K562 (cell line): ENCODE measurements around the gene COLEC12. TPM values are rescaled to one million over a fixed set of nuclear protein-coding genes. Genes with fewer than 3 reads are reported as not detected.

ENCODE experiments used
- ATAC-seq: fragments of 200-7000 bp; cut with Tn5 transposase; 3 replicates; pipeline ENCODE4 v1.9.1; 2020; ENCODE audit warnings: moderate library complexity
- BruUV-seq: library from RNA; stranded (reverse); fragments of 400-500 nt; replicated peaks from 2 replicates; lab custom pipeline; 2021; lab: Mats Ljungman, UMichigan
- CTCF ChIA-PET: fragments of 300-600 bp; formaldehyde crosslinking; extraction: SDS; loops from one replicate; lab custom pipeline; 2021; ENCODE audit warnings: low intra/inter-chr PET ratio; lab: Yijun Ruan, JAX
- POLR2A ChIA-PET: fragments of 300-600, 350-650 bp; sonication (Branson Sonifier 250); formaldehyde crosslinking; extraction: SDS; loops from one replicate; lab custom pipeline; 2021; ENCODE audit warnings: antibody characterized with exemption, inconsistent platforms; lab: Yijun Ruan, JAX
- DNase-seq, 4 experiments: peaks; one replicate each; pipeline versions ENCODE4 v3.0.0 to v3.0.0-alpha.2; 2011 to 2018; ENCODE audit warnings: low spot score in 3 of 4, mixed read lengths in 3 of 4; ENCODE audit errors: extremely low read depth in 1 of 4
- FAIRE-seq: peaks from 2 replicates; lab custom pipeline; 2011; peaks lifted over from hg19 to GRCh38; lab: Jason Lieb, UNC
- H2AFZ ChIP-seq: 2 replicates; pipeline ENCODE4 v1.6.0; 2011; ENCODE audit warnings: low read depth, low read length, control low read depth, inconsistent platforms
- H3K27ac ChIP-seq: fragments of 200-600 bp; 3 replicates; pipeline ENCODE4 v1.8.0; 2011; ENCODE audit warnings: low read depth, mild to moderate bottlenecking, control low read depth, inconsistent platforms, low read length, moderate library complexity, mixed read lengths; ENCODE audit errors: extremely low read depth
- H3K27me3 ChIP-seq, 2 experiments: fragments of 300-600 bp in 1 of 2; 2 replicates in 1 of 2; 3 replicates in 1 of 2; pipeline versions ENCODE4 v1.6.0 to v1.8.0; 2011; ENCODE audit warnings: inconsistent platforms in 2 of 2, low read length in 2 of 2, mild to moderate bottlenecking in 1 of 2, mixed read lengths in 1 of 2, moderate library complexity in 1 of 2; ENCODE audit not compliant: control insufficient read depth in 2 of 2, insufficient read depth in 2 of 2
- H3K36me3 ChIP-seq: fragments of 300-600 bp; 3 replicates; pipeline ENCODE4 v1.8.0; 2011; ENCODE audit warnings: mild to moderate bottlenecking, low read length, inconsistent platforms; ENCODE audit not compliant: control insufficient read depth, insufficient read depth
- H3K4me1 ChIP-seq, 2 experiments: fragments of 200-600 bp in 1 of 2; replicated peaks in 1 of 2; 2 replicates in 1 of 2; 3 replicates in 1 of 2; pipeline versions ENCODE4 v1.5.1 to v1.8.0; 2011; ENCODE audit warnings: inconsistent platforms in 2 of 2, low read length in 2 of 2, mild to moderate bottlenecking in 1 of 2, mixed read lengths in 1 of 2, moderate library complexity in 1 of 2; ENCODE audit not compliant: control insufficient read depth in 2 of 2, insufficient read depth in 2 of 2
- H3K4me2 ChIP-seq: 2 replicates; pipeline ENCODE4 v1.6.1; 2011; ENCODE audit warnings: low read length, control low read depth, inconsistent platforms, mixed read lengths; ENCODE audit not compliant: insufficient read depth
- H3K4me3 ChIP-seq: fragments of 200-600 bp; sonication (generic), shearing (Covaris generic); 2 replicates; pipeline ENCODE4 v1.5.1; 2016; ENCODE audit warnings: control low read depth, inconsistent platforms
- H3K79me2 ChIP-seq: fragments of 200-600 bp; 3 replicates; pipeline ENCODE4 v1.8.0; 2011; ENCODE audit warnings: low read length, inconsistent platforms; ENCODE audit not compliant: control insufficient read depth, insufficient read depth
- H3K9ac ChIP-seq, 2 experiments: 2 replicates each; pipeline versions ENCODE4 v1.6.0 to v1.6.1; 2011; ENCODE audit warnings: low read depth in 2 of 2, low read length in 2 of 2, control low read depth in 1 of 2, inconsistent platforms in 1 of 2, mild to moderate bottlenecking in 1 of 2, mixed read lengths in 1 of 2; ENCODE audit not compliant: insufficient read depth in 1 of 2
- H3K9me1 ChIP-seq: one replicate; pipeline ENCODE4 v1.6.0; 2011; ENCODE audit warnings: inconsistent platforms, mild to moderate bottlenecking, low read length, moderate library complexity; ENCODE audit not compliant: control insufficient read depth, insufficient read depth
- H3K9me3 ChIP-seq: replicated peaks from 2 replicates; pipeline ENCODE4 v1.5.1; 2011; ENCODE audit warnings: low read depth, low read length, inconsistent platforms; ENCODE audit not compliant: control insufficient read depth, insufficient read depth
- H4K20me1 ChIP-seq: replicated peaks from 2 replicates; pipeline ENCODE4 v1.6.1; 2011; ENCODE audit warnings: low read length, inconsistent platforms, mixed read lengths; ENCODE audit not compliant: control insufficient read depth, insufficient read depth
- POLR2H ChIP-seq: IDR thresholded peaks from 2 replicates; pipeline ENCODE4 v1.6.1; 2016; ENCODE audit warnings: missing genetic modification characterization, low read depth, mild to moderate bottlenecking, control low read depth, missing compliant biosample characterization, moderate library complexity
- ZBTB17 ChIP-seq: fragments of 450-650 bp; formaldehyde crosslinking; IDR thresholded peaks from 2 replicates; pipeline ENCODE4 v1.4.0; 2020; ENCODE audit warnings: mild to moderate bottlenecking
- ZNF311 ChIP-seq: fragments of 250-450 bp; sonication (Bioruptor Pico); IDR thresholded peaks from 2 replicates; pipeline ENCODE4 v1.4.0; 2020; ENCODE audit warnings: mild to moderate bottlenecking, moderate library complexity
- WGBS: fragments of 100-300 bp; shearing (Covaris generic); methylation state at CpG from one replicate; pipeline ENCODE4 v1.1.6; 2016; ENCODE audit warnings: low coverage, mixed read lengths; ENCODE audit not compliant: insufficient coverage; ENCODE audit errors: missing lambda C conversion rate; 5-methylcytosine and 5-hydroxymethylcytosine counted together
- in situ Hi-C: fragments of 300-500 bp; cut with MboI; formaldehyde crosslinking; loops from 4 replicates; pipeline ENCODE4 v1.15.0; 2018; ENCODE audit warnings: inconsistent platforms, mixed read lengths
- intact Hi-C: fragments of 100-400 bp; cut with micrococcal nuclease; formaldehyde crosslinking; loops from 2 replicates; pipeline ENCODE4 v1.14.2; 2022
- polyA plus RNA-seq, 8 experiments: library from polyadenylated mRNA; depleted of rRNA in 4 of 8; stranded (reverse) in 5 of 8; unstranded in 3 of 8; fragments of >200 nt; fragmentation: Nextera tagmentation in 2 of 8; fragmentation: Illumina TruSeq in 1 of 8; extraction: Ambion mirVana in 2 of 8; extraction: Trizol in 1 of 8; gene quantifications; 2 replicates each; pipeline versions ENCODE4 v1.2.1 to v1.2.3, GENCODE V29; 2011 to 2014; ENCODE audit warnings: inconsistent platforms in 1 of 8, missing spikeins in 1 of 8
- total RNA-seq, 7 experiments: library from RNA; depleted of rRNA in 6 of 7; stranded (reverse); fragments of >200 nt in 6 of 7; fragmentation: Illumina TruSeq in 2 of 7; extraction: Trizol in 2 of 7; gene quantifications; 2 replicates each; pipeline versions ENCODE4 v1.2.1 to v1.2.3, GENCODE V29; 2011 to 2021; ENCODE audit warnings: low replicate concordance in 1 of 7
- TF ChIP-seq, protein P1 (sequence below): fragments of 200-800 bp; sonication (Bioruptor generic); IDR thresholded peaks from 2 replicates; pipeline ENCODE4 v1.6.1; 2017; ENCODE audit warnings: missing genetic modification characterization, missing compliant biosample characterization
- TF ChIP-seq, protein P2 (sequence below): fragments of 250-450 bp; sonication (Bioruptor Pico); IDR thresholded peaks from 2 replicates; pipeline ENCODE4 v1.8.0; 2022; ENCODE audit warnings: moderate library complexity, mild to moderate bottlenecking, inconsistent platforms

COLEC12 gene
- total and polyA plus RNA-seq, 9 of the 15 experiments (the other 6 are each of a cell fraction or from before 2014, with no cell fraction given): 0.04 TPM; not detected in 8

DNA sequence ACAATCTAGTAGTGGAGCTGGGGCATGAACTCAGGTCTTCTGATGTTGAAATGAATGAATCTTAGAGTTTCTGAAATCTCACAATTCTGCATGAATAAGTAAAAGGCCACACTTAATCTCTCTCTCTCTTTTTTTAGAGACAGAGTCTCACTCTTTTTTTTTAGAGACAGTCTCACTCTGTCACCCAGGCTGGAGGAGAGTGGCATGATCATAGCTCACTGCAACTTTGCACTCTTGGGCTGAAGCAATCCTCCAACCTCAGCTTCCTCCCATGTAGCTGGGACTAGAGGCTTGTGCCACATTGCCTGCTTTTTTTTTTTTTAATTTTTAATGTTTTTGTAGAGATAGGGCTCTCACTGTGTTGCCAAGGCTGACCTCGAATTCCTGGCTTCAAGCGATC lies 163.8 kb downstream of the COLEC12 start (continued):
- no peak for TF ChIP-seq ZNF311 (CRISPR knock-in tag)

DNA sequence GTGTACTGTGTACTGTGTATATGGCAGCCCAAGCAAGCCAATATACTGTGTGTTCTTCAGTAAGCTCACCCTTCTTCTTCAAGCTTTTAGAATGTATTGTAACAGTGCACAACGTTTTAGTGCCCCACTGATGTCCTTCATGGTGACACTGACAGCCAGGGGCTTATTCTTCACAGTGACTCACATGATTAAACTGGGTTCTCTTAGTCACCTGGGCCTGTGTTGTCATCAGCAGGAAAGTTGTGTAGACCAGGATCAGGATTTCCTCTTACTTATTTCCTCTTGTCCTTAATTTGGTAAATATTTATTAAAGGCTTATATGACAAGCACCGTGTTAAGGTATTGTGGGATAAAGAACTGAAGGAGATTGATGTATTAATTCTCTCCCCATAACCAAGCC lies 164.8 kb downstream of the COLEC12 start:
- H3K36me3 ChIP-seq: no peaks in the 10 kb centered on the region
- TF ChIP-seq, protein P1, sequence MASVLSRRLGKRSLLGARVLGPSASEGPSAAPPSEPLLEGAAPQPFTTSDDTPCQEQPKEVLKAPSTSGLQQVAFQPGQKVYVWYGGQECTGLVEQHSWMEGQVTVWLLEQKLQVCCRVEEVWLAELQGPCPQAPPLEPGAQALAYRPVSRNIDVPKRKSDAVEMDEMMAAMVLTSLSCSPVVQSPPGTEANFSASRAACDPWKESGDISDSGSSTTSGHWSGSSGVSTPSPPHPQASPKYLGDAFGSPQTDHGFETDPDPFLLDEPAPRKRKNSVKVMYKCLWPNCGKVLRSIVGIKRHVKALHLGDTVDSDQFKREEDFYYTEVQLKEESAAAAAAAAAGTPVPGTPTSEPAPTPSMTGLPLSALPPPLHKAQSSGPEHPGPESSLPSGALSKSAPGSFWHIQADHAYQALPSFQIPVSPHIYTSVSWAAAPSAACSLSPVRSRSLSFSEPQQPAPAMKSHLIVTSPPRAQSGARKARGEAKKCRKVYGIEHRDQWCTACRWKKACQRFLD: no peak
- TF ChIP-seq, protein P2, sequence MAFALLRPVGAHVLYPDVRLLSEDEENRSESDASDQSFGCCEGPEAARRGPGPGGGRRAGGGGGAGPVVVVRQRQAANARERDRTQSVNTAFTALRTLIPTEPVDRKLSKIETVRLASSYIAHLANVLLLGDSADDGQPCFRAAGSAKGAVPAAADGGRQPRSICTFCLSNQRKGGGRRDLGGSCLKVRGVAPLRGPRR: no peak
- no peak for TF ChIP-seq ZBTB17 (CRISPR knock-in tag)
- TF ChIP-seq POLR2H: no peak
- TF ChIP-seq, all 486 proteins: peak for 0
- intact Hi-C loops: loop anchor here (5.0 kb wide), 1 partner anchor 38 kb away; no protein-coding TSS in a partner anchor
- no peaks in the 10 kb centered on the region for H3K9me1 ChIP-seq
- DNase-seq (no peak), ATAC-seq (0 out of 3 replicates have a peak, but pooled peaks have one; percentile 31), FAIRE-seq (no peak)
- H2AFZ ChIP-seq: no peak overlapping the region
- H3K4me3 ChIP-seq: no peak overlapping the region
- ChIA-PET CTCF (no interaction called here), POLR2A (interaction anchor here (0.8 to 1.2 kb wide), 2 partner anchors 10 to 14 kb away, joined by 5 to 6 read pairs; no protein-coding TSS in a partner anchor)
- no peaks in the 10 kb centered on the region for H4K20me1 ChIP-seq
- no peaks in the 10 kb centered on the region for H3K9me3 ChIP-seq
- H3K79me2 ChIP-seq: no peaks in the 10 kb centered on the region
- peaks cover 61 to 71% of the 10 kb centered on the region in 2 experiments for H3K27me3 ChIP-seq
- H3K4me1 ChIP-seq: no peaks in the 10 kb centered on the region; a peak in 1 of 5 replicates
- H3K9ac ChIP-seq: no peak overlapping the region
- no peak overlapping the region for H3K27ac ChIP-seq
- WGBS: 0% methylated on average over 2 of the region's 2 CpGs
- in situ Hi-C loops: no loop called here
- no TSS peak for BruUV-seq
- H3K4me2 ChIP-seq: no peak overlapping the region
